H1 (cell line): ENCODE data around the gene THUMPD3. TPM values are rescaled to one million over a fixed set of nuclear protein-coding genes. Genes with fewer than 3 reads are reported as not detected.

Experiments
- CTCF ChIA-PET: fragments of 300-600 bp; sonication (Branson Sonifier 250); formaldehyde crosslinking; loops from one replicate; lab custom pipeline; 2021; ENCODE audit not compliant: partially characterized antibody; lab: Charles Lee
- POLR2A ChIA-PET: fragments of 300-600 bp; sonication (Branson Sonifier 250); formaldehyde crosslinking; loops from one replicate; lab custom pipeline; 2021; ENCODE audit warnings: inconsistent platforms; ENCODE audit not compliant: partially characterized antibody; lab: Charles Lee
- DNase-seq, 2 experiments: peaks; one replicate each; pipeline versions ENCODE4 v3.0.0 to v3.0.0-alpha.2; 2010 to 2022; ENCODE audit warnings: low spot score in 2 of 2, low read depth in 1 of 2, mixed read lengths in 1 of 2
- FAIRE-seq: peaks from 2 replicates; lab custom pipeline; 2011; peaks lifted over from hg19 to GRCh38; lab: Jason Lieb, UNC
- H2AFZ ChIP-seq: 2 replicates; pipeline ENCODE4 v1.8.1; 2012; ENCODE audit warnings: low read length, inconsistent platforms
- H2AK5ac ChIP-seq: 2 replicates; pipeline ENCODE4 v1.6.1; 2013; ENCODE audit warnings: low read depth, low read length
- H2BK120ac ChIP-seq: replicated peaks from 2 replicates; pipeline ENCODE3; 2013; ENCODE audit warnings: low read depth, low read length, inconsistent platforms
- H2BK12ac ChIP-seq: 2 replicates; pipeline ENCODE4 v1.6.1; 2013; ENCODE audit warnings: low read depth, low read length
- H2BK15ac ChIP-seq: 2 replicates; pipeline ENCODE4 v1.6.1; 2013; ENCODE audit warnings: low read length
- H2BK20ac ChIP-seq: 2 replicates; pipeline ENCODE4 v1.6.1; 2013; ENCODE audit warnings: low read length
- H2BK5ac ChIP-seq: 2 replicates; pipeline ENCODE4 v1.6.1; 2013; ENCODE audit warnings: low read depth, low read length
- H3K14ac ChIP-seq: 2 replicates; pipeline ENCODE4 v1.6.1; 2013; ENCODE audit warnings: inconsistent platforms; ENCODE audit not compliant: insufficient read length
- H3K18ac ChIP-seq: 2 replicates; pipeline ENCODE4 v1.6.1; 2013; ENCODE audit warnings: low read length; ENCODE audit errors: extremely low read depth
- H3K23ac ChIP-seq: 2 replicates; pipeline ENCODE4 v1.6.1; 2013; ENCODE audit warnings: inconsistent platforms; ENCODE audit not compliant: insufficient read length
- H3K23me2 ChIP-seq: 2 replicates; pipeline ENCODE4 v1.6.1; 2013; ENCODE audit warnings: low read depth, low read length
- H3K27ac ChIP-seq: 2 replicates; pipeline ENCODE4 v1.6.1; 2011; ENCODE audit warnings: low read depth, low read length, inconsistent platforms
- H3K27me3 ChIP-seq, 4 experiments: replicated peaks in 1 of 4; 1 replicate in 1 of 4; 2 replicates in 3 of 4; pipeline versions ENCODE4 v1.6.1 to v1.8.1; 2011 to 2013; ENCODE audit warnings: low read length in 3 of 4, mild to moderate bottlenecking in 3 of 4, inconsistent platforms in 2 of 4, mixed read lengths in 2 of 4, moderate library complexity in 1 of 4; ENCODE audit not compliant: control insufficient read depth in 3 of 4, insufficient read depth in 3 of 4; ENCODE audit errors: extremely low read depth in 1 of 4
- H3K36me3 ChIP-seq, 4 experiments: 2 replicates each; pipeline versions ENCODE4 v1.6.1 to v1.8.1; 2011 to 2013; ENCODE audit warnings: mild to moderate bottlenecking in 4 of 4, low read length in 3 of 4, moderate library complexity in 2 of 4, control low read depth in 1 of 4, inconsistent platforms in 1 of 4; ENCODE audit not compliant: insufficient read depth in 4 of 4, control insufficient read depth in 2 of 4
- H3K4ac ChIP-seq: replicated peaks from 2 replicates; pipeline ENCODE3; 2013; ENCODE audit warnings: low read length, low read depth, mixed read lengths, inconsistent platforms; ENCODE audit not compliant: insufficient read length
- H3K4me1 ChIP-seq, 4 experiments: replicated peaks in 1 of 4; 1 replicate in 1 of 4; 2 replicates in 3 of 4; pipeline versions ENCODE4 v1.6.1 to v1.8.1; 2011 to 2013; ENCODE audit warnings: low read length in 3 of 4, inconsistent platforms in 2 of 4, mixed read lengths in 1 of 4; ENCODE audit not compliant: insufficient read depth in 4 of 4, control insufficient read depth in 3 of 4
- H3K4me2 ChIP-seq, 2 experiments: 2 replicates each; pipeline versions ENCODE4 v1.6.1 to v1.8.1; 2011 to 2013; ENCODE audit warnings: low read depth in 2 of 2, low read length in 2 of 2, control low read depth in 1 of 2, inconsistent platforms in 1 of 2, mild to moderate bottlenecking in 1 of 2; ENCODE audit not compliant: insufficient read depth in 1 of 2
- H3K4me3 ChIP-seq, 4 experiments: fragments of 200-600, 300-600 bp in 1 of 4; sonication (generic), shearing (Covaris generic), sonication (Bioruptor Twin) in 1 of 4; 2 replicates each; pipeline versions ENCODE4 v1.5.1 to v1.8.1; 2011 to 2016; ENCODE audit warnings: low read length in 4 of 4, low read depth in 3 of 4, control low read depth in 2 of 4, inconsistent platforms in 2 of 4, mild to moderate bottlenecking in 2 of 4, mixed read lengths in 1 of 4, moderate library complexity in 1 of 4; ENCODE audit not compliant: insufficient read depth in 2 of 4; ENCODE audit errors: extremely low read depth in 1 of 4
- H3K56ac ChIP-seq: replicated peaks from 2 replicates; pipeline ENCODE3; 2013; ENCODE audit warnings: low read depth, mild to moderate bottlenecking, mixed read lengths, low read length, inconsistent platforms; ENCODE audit not compliant: insufficient read length
- H3K79me1 ChIP-seq: 2 replicates; pipeline ENCODE4 v1.6.1; 2013; ENCODE audit warnings: low read depth, low read length, control low read depth
- H3K79me2 ChIP-seq, 2 experiments: 2 replicates each; pipeline versions ENCODE4 v1.6.1 to v1.8.1; 2012 to 2013; ENCODE audit warnings: low read length in 2 of 2, mild to moderate bottlenecking in 2 of 2, inconsistent platforms in 1 of 2; ENCODE audit not compliant: insufficient read depth in 2 of 2, control insufficient read depth in 1 of 2
- H3K9ac ChIP-seq, 4 experiments: replicated peaks in 1 of 4; 1 replicate in 1 of 4; 2 replicates in 3 of 4; pipeline versions ENCODE4 v1.6.1 to v1.8.1; 2011 to 2013; ENCODE audit warnings: low read depth in 3 of 4, low read length in 3 of 4, control low read depth in 2 of 4, mild to moderate bottlenecking in 2 of 4, moderate library complexity in 2 of 4, inconsistent platforms in 1 of 4; ENCODE audit errors: extremely low read depth in 1 of 4
- H3K9me3 ChIP-seq, 2 experiments: 2 replicates each; pipeline versions ENCODE4 v1.6.1 to v1.8.1; 2012 to 2013; ENCODE audit warnings: mild to moderate bottlenecking in 2 of 2, moderate library complexity in 2 of 2, control low read depth in 1 of 2, inconsistent platforms in 1 of 2, low read depth in 1 of 2, low read length in 1 of 2, mixed read lengths in 1 of 2; ENCODE audit not compliant: insufficient read depth in 2 of 2
- H4K20me1 ChIP-seq, 2 experiments: replicated peaks in 1 of 2; 2 replicates each; pipeline versions ENCODE3 to v1.8.1; 2011 to 2013; ENCODE audit warnings: inconsistent platforms in 2 of 2, low read length in 2 of 2, mild to moderate bottlenecking in 1 of 2; ENCODE audit not compliant: insufficient read depth in 2 of 2, control insufficient read depth in 1 of 2
- H4K5ac ChIP-seq: 2 replicates; pipeline ENCODE4 v1.6.1; 2013; ENCODE audit warnings: low read length, low read depth, mixed read lengths, inconsistent platforms; ENCODE audit not compliant: insufficient read length
- H4K8ac ChIP-seq: 2 replicates; pipeline ENCODE4 v1.8.0; 2013; ENCODE audit warnings: mild to moderate bottlenecking, moderate library complexity, low read length, inconsistent platforms; ENCODE audit not compliant: insufficient read depth; ENCODE audit errors: extremely low read depth
- H4K91ac ChIP-seq: replicated peaks from 2 replicates; pipeline ENCODE3; 2013; ENCODE audit warnings: low read length, mixed read lengths, inconsistent platforms; ENCODE audit not compliant: insufficient read length
- CHD1 ChIP-seq: IDR thresholded peaks from 2 replicates; pipeline ENCODE4 v1.6.1; 2012; ENCODE audit warnings: low read depth, low read length, improper control_type of control experiment
- CREB1 ChIP-seq: IDR thresholded peaks from 2 replicates; pipeline ENCODE4 v1.6.1; 2012; ENCODE audit warnings: inconsistent platforms
- EP300 ChIP-seq, 2 experiments: IDR thresholded peaks; 1 replicate in 1 of 2; 2 replicates in 1 of 2; pipeline ENCODE4 v1.6.1; 2011 to 2012; ENCODE audit warnings: low read depth in 2 of 2, low read length in 2 of 2, mild to moderate bottlenecking in 2 of 2, borderline replicate concordance in 1 of 2, inconsistent platforms in 1 of 2, moderate library complexity in 1 of 2
- EZH2 ChIP-seq: fragments of 200-600 bp; sonication (generic); IDR thresholded peaks from 2 replicates; pipeline ENCODE4 v1.7.1; 2012; ENCODE audit warnings: low read depth, mild to moderate bottlenecking, moderate library complexity, low read length, inconsistent platforms; ENCODE audit not compliant: severe bottlenecking
- HDAC6 ChIP-seq: IDR thresholded peaks from one replicate; pipeline ENCODE4 v1.7.1; 2012; ENCODE audit warnings: low read depth, mild to moderate bottlenecking, inconsistent platforms, low read length, moderate library complexity
- JUN ChIP-seq: IDR thresholded peaks from 2 replicates; pipeline ENCODE4 v1.6.1; 2011; ENCODE audit warnings: low read depth, mild to moderate bottlenecking, improper control_type of control experiment, low read length
- MAFK ChIP-seq: IDR thresholded peaks from 2 replicates; pipeline ENCODE4 v1.6.1; 2012; ENCODE audit warnings: low read depth, mild to moderate bottlenecking, improper control_type of control experiment, low read length
- NRF1 ChIP-seq: IDR thresholded peaks from 2 replicates; pipeline ENCODE4 v1.6.1; 2011; ENCODE audit warnings: mild to moderate bottlenecking, low read depth, low read length, improper control_type of control experiment
- POLR2AphosphoS5 ChIP-seq: IDR thresholded peaks from 2 replicates; pipeline ENCODE4 v1.6.1; 2011; ENCODE audit warnings: low read depth, low read length
- RXRA ChIP-seq: IDR thresholded peaks from 2 replicates; pipeline ENCODE4 v1.6.1; 2011; ENCODE audit warnings: low read depth, mild to moderate bottlenecking, low read length, moderate library complexity; ENCODE audit not compliant: insufficient read depth
- SP4 ChIP-seq: IDR thresholded peaks from 2 replicates; pipeline ENCODE4 v1.6.1; 2012; ENCODE audit warnings: low read length, inconsistent platforms
- TAF1 ChIP-seq: IDR thresholded peaks from 2 replicates; pipeline ENCODE4 v1.6.1; 2011; ENCODE audit warnings: mild to moderate bottlenecking, low read depth, low read length
- ZNF274 ChIP-seq: IDR thresholded peaks from 2 replicates; pipeline ENCODE4 v1.7.0; 2012; ENCODE audit warnings: low read length, borderline replicate concordance; ENCODE audit errors: extremely low read depth
- WGBS, 2 experiments: shearing (Covaris generic) in 1 of 2; methylation state at CpG; one replicate each; pipeline versions ENCODE4 v1.1.6 to v1.1.7; 2013 to 2015; ENCODE audit warnings: low lambda C conversion rate in 2 of 2, mixed read lengths in 2 of 2, inconsistent platforms in 1 of 2, low coverage in 1 of 2, missing lambda C conversion rate in 1 of 2; ENCODE audit not compliant: insufficient replicate concordance in 2 of 2, insufficient coverage in 1 of 2, insufficient read length in 1 of 2; ENCODE audit errors: extremely low coverage in 1 of 2, missing lambda C conversion rate in 1 of 2; 5-methylcytosine and 5-hydroxymethylcytosine counted together
- polyA plus RNA-seq, 7 experiments: library from polyadenylated mRNA; depleted of rRNA in 3 of 7; stranded (reverse) in 5 of 7; unstranded in 2 of 7; fragments of >200 nt in 5 of 7; fragments of 200-250 nt in 2 of 7; gene quantifications; 1 replicate in 5 of 7; 2 replicates in 1 of 7; 4 replicates in 1 of 7; pipeline versions ENCODE4 v1.2.1 to v1.2.3, GENCODE V29; 2011 to 2013; ENCODE audit warnings: missing spikeins in 2 of 7, mixed read lengths in 2 of 7
- total RNA-seq: library from RNA; stranded (reverse); fragmentation: NEBNext Ultra II Directional; extraction: Animal tissue kit (Norgen Biotek cat#: 25700); gene quantifications from 2 replicates; pipeline ENCODE4 v1.2.1, GENCODE V29; 2021
- TF ChIP-seq, protein P1 (sequence below): IDR thresholded peaks from 2 replicates; pipeline ENCODE4 v1.6.1; 2012; ENCODE audit warnings: inconsistent platforms

Gene THUMPD3
- total and polyA plus RNA-seq, 2 of the 8 experiments (the other 6 are each of a cell fraction or from before 2014, with no cell fraction given): 26.7 to 68.9 TPM

DNA sequence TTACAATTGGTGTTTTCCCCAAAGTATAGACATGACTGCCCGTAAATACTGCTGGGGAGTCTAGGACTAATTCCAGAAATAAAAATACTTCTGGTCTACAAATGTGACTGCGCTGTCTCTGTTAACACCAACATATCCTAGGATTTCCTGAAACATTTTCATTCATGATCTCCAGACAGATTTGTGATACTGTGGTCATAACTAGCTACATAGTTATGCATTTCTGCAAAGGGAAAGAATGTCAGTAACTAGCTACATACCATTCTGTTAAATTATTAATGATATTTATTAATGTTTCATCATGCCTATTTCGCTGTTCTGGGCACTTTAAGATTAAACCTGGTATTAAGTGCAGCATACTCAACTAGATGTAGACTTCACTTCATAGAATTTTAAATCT lies 67.9 kb downstream of the THUMPD3 start:
- Histone ChIP-seq H3K4me3 (no peak overlapping the region), H2BK5ac (no peak overlapping the region), H3K4me1 (no peaks in the 10 kb centered on the region), H3K9me3 (no peaks in the 10 kb centered on the region), H4K20me1 (peaks cover 4 to 9% of the 10 kb centered on the region in 2 experiments), H3K27ac (no peak overlapping the region), H4K5ac (no peak overlapping the region), H3K27me3 (no peaks in the 10 kb centered on the region), H3K23ac (no peak overlapping the region), H3K14ac (no peak overlapping the region), H4K8ac (no peak overlapping the region), H3K4ac (no peak overlapping the region), H2AFZ (no peak overlapping the region), H3K9ac (no peak overlapping the region), H3K4me2 (no peak overlapping the region), H3K79me1 (peaks cover 4% of the 10 kb centered on the region; the same call in 1 of the 2 replicates), H3K18ac (no peak overlapping the region), H3K56ac (no peak overlapping the region), H2BK15ac (no peak overlapping the region), H2BK120ac (no peak overlapping the region), H2BK20ac (no peak overlapping the region), H3K79me2 (peaks cover 0 to 83% of the 10 kb centered on the region in 2 experiments; a peak in 3 of 4 replicates), H2BK12ac (no peak overlapping the region), H4K91ac (no peak overlapping the region), H3K36me3 (peaks cover 41 to 98% (median 80%) of the 10 kb centered on the region in 4 experiments), H3K23me2 (no peaks in the 10 kb centered on the region), H2AK5ac (no peak overlapping the region)
- POLR2A ChIA-PET: interaction anchor here (0.6 to 1.5 kb wide), 3 partner anchors 17 to 47 kb away, joined by 3 to 5 read pairs (median 3); no protein-coding TSS in a partner anchor
- CTCF ChIA-PET: interaction anchor here (0.7 to 0.9 kb wide), 4 partner anchors 14 to 43 kb away, joined by 3 to 5 read pairs (median 4); no protein-coding TSS in a partner anchor
- no peak for DNase-seq
- 85% methylated on average over 3 of the region's 3 CpGs; no CpG with 5 or more reads in 1 of the 2 experiments for WGBS, 2 experiments
- FAIRE-seq: no peak
- TF ChIP-seq ZNF274: no peak
- TF ChIP-seq POLR2AphosphoS5: no peak
- TF ChIP-seq CHD1: no peak
- no peak for TF ChIP-seq RXRA
- no peak for TF ChIP-seq MAFK
- TF ChIP-seq TAF1: no peak
- TF ChIP-seq CREB1: no peak
- TF ChIP-seq EZH2: no peak
- TF ChIP-seq, protein P1, sequence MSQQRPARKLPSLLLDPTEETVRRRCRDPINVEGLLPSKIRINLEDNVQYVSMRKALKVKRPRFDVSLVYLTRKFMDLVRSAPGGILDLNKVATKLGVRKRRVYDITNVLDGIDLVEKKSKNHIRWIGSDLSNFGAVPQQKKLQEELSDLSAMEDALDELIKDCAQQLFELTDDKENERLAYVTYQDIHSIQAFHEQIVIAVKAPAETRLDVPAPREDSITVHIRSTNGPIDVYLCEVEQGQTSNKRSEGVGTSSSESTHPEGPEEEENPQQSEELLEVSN: no peak
- TF ChIP-seq NRF1: no peak
- TF ChIP-seq JUN: no peak
- no peak for TF ChIP-seq HDAC6
- no peak for TF ChIP-seq EP300 (IDR thresholded peaks at IDR 0.05; ENCODE audit: borderline replicate concordance in 1 of 2, low read depth in 2 of 2, low read length in 2 of 2)
- TF ChIP-seq SP4: no peak
